Neutrophil (primary cell): ENCODE data around the gene ABLIM2.

ENCODE experiments used
- H3K27ac ChIP-seq: fragments of 200-600 bp; sonication (generic); 2 replicates; pipeline ENCODE4 v1.5.1; 2016; ENCODE audit warnings: mild to moderate bottlenecking, moderate library complexity
- H3K27me3 ChIP-seq: fragments of 200-600 bp; sonication (generic); 2 replicates; pipeline ENCODE4 v1.6.0; 2016; ENCODE audit warnings: mild to moderate bottlenecking
- H3K36me3 ChIP-seq: fragments of 200-600 bp; sonication (generic); 2 replicates; pipeline ENCODE4 v1.5.1; 2017
- H3K4me1 ChIP-seq, 2 experiments: fragments of 200-600 bp in 1 of 2; sonication (generic) in 1 of 2; 1 replicate in 1 of 2; 2 replicates in 1 of 2; pipeline versions ENCODE4 v1.5.1 to v1.6.1; 2013 to 2016; ENCODE audit warnings: low read depth in 1 of 2, low read length in 1 of 2, mild to moderate bottlenecking in 1 of 2, moderate library complexity in 1 of 2; ENCODE audit not compliant: control insufficient read depth in 1 of 2, insufficient read depth in 1 of 2
- H3K4me3 ChIP-seq, 2 experiments: fragments of 200-600 bp in 1 of 2; sonication (generic) in 1 of 2; 1 replicate in 1 of 2; 2 replicates in 1 of 2; pipeline ENCODE4 v1.5.1; 2013 to 2016; ENCODE audit warnings: low read depth in 1 of 2, low read length in 1 of 2, mild to moderate bottlenecking in 1 of 2, moderate library complexity in 1 of 2
- H3K9me3 ChIP-seq: fragments of 200-600 bp; sonication (generic); 2 replicates; pipeline ENCODE4 v1.5.1; 2016
- CTCF ChIP-seq: fragments of 200-600 bp; sonication (generic); IDR thresholded peaks from 2 replicates; pipeline ENCODE4 v1.5.1; 2016; ENCODE audit warnings: antibody characterized with exemption

ABLIM2 gene

GRCh38 chr4:7976025-7976424 is 182.6 kb downstream of the ABLIM2 start:
- Histone ChIP-seq H3K4me1 (no peaks in the 10 kb centered on the region), H3K4me3 (no peak overlapping the region), H3K36me3 (no peaks in the 10 kb centered on the region), H3K9me3 (no peaks in the 10 kb centered on the region), H3K27me3 (peaks cover 32% of the 10 kb centered on the region), H3K27ac (no peak overlapping the region)
- TF ChIP-seq CTCF: no peak

DNA sequence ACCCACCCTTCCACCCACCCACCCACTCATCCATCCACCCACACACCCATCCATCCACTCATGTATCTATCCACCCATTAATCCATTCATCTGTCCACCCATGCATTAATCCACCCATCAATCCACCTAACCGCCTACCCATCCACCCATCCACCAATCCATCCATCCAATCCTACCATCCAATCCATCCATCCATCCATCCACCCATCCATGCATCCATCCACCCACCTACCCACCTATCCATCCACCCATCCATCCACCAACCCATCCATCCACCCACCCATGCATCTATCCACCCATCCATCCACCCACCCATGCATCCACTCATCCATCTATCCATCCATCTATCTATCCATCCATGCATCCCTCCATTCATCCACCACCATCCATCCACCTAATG is 184.2 kb downstream of the ABLIM2 start:
- Histone ChIP-seq H3K27me3 (peaks cover 35% of the 10 kb centered on the region), H3K9me3 (no peaks in the 10 kb centered on the region), H3K36me3 (no peaks in the 10 kb centered on the region), H3K4me3 (no peak overlapping the region), H3K27ac (no peak overlapping the region), H3K4me1 (no peaks in the 10 kb centered on the region)
- TF ChIP-seq CTCF: no peak

GRCh38 chr4:7973545-7973981 is 185.1 kb downstream of the ABLIM2 start:
- H3K36me3 ChIP-seq: no peaks in the 10 kb centered on the region
- no peaks in the 10 kb centered on the region for H3K9me3 ChIP-seq
- H3K4me3 ChIP-seq: no peak overlapping the region
- H3K27me3 ChIP-seq: peaks cover 35% of the 10 kb centered on the region
- H3K27ac ChIP-seq: no peak overlapping the region
- no peak for TF ChIP-seq CTCF
- no peaks in the 10 kb centered on the region for H3K4me1 ChIP-seq

GRCh38 chr4:7971881-7972500 is 186.6 kb downstream of the ABLIM2 start:
- no peaks in the 10 kb centered on the region for H3K4me1 ChIP-seq
- no peaks in the 10 kb centered on the region for H3K36me3 ChIP-seq
- no peak overlapping the region for H3K4me3 ChIP-seq
- TF ChIP-seq CTCF: no peak
- H3K27ac ChIP-seq: no peak overlapping the region
- H3K27me3 ChIP-seq: peaks cover 44% of the 10 kb centered on the region
- no peaks in the 10 kb centered on the region for H3K9me3 ChIP-seq

DNA sequence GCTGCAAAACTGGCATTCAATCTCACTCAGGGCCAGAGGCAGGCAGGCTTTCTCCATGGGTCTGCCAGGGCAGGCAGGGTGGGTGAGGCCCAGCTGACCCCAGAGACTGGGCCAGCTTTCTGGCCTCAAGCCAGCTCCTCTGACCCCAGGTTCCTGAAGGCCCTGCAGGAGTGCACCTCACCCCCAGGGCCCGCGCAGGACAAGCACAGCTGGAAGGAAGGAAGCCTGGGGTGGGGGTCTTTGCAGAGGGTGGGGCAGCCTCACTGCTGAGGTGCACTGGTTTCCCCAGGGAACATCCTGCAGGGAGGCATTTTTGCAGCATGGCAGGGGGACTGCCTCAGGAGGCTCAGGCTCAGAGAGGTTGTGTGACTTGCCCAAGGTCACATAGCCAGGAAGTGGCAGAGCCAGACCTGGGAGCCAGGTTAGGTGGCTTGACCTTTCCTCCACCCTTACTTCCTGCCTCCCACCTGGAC is 187.4 kb downstream of the ABLIM2 start:
- Histone ChIP-seq H3K27ac (no peak overlapping the region), H3K9me3 (no peaks in the 10 kb centered on the region), H3K4me1 (no peaks in the 10 kb centered on the region), H3K36me3 (no peaks in the 10 kb centered on the region), H3K4me3 (no peak overlapping the region), H3K27me3 (peaks cover 52% of the 10 kb centered on the region)
- TF ChIP-seq CTCF: no peak
